MCF 10A (cell line): ENCODE results near the gene OLIG2. TPM values are rescaled to one million over a fixed set of nuclear protein-coding genes. Genes with fewer than 3 reads are reported as not detected.

Experiments
- BruUV-seq: library from RNA; stranded (reverse); fragments of 400-500 nt; replicated peaks from 2 replicates; lab custom pipeline; 2021; lab: Mats Ljungman, UMichigan
- CTCF ChIA-PET: fragments of 300-600 bp; sonication (Branson Sonifier 250); formaldehyde crosslinking; extraction: SDS; loops from one replicate; lab custom pipeline; 2021; ENCODE audit warnings: antibody characterized with exemption, inconsistent platforms; lab: Yijun Ruan, JAX
- POLR2A ChIA-PET: fragments of 300-600, 350-650 bp; sonication (Branson Sonifier 250); formaldehyde crosslinking; extraction: SDS; loops from one replicate; lab custom pipeline; 2020; ENCODE audit warnings: antibody characterized with exemption, inconsistent platforms; lab: Yijun Ruan, JAX
- DNase-seq: peaks from one replicate; pipeline ENCODE4 v3.0.0-alpha.2; 2018; ENCODE audit not compliant: unreplicated experiment
- H3K27ac Mint-ChIP-seq: one replicate; pipeline ENCODE4 v1.8.0; 2022; ENCODE audit warnings: mild to moderate bottlenecking, low read depth, mixed read lengths; ENCODE audit not compliant: unreplicated experiment
- H3K27me3 Mint-ChIP-seq: one replicate; pipeline ENCODE4 v1.8.0; 2022; ENCODE audit warnings: mixed read lengths; ENCODE audit not compliant: insufficient read depth, unreplicated experiment
- H3K36me3 Mint-ChIP-seq: one replicate; pipeline ENCODE4 v1.8.0; 2022; ENCODE audit warnings: mild to moderate bottlenecking, moderate library complexity, mixed read lengths; ENCODE audit not compliant: insufficient read depth, unreplicated experiment
- H3K4me1 Mint-ChIP-seq: one replicate; pipeline ENCODE4 v1.8.0; 2022; ENCODE audit warnings: mixed read lengths; ENCODE audit not compliant: insufficient read depth, unreplicated experiment
- H3K4me3 Mint-ChIP-seq: one replicate; pipeline ENCODE4 v1.8.0; 2022; ENCODE audit warnings: mild to moderate bottlenecking, moderate library complexity, mixed read lengths; ENCODE audit not compliant: unreplicated experiment
- H3K9me3 Mint-ChIP-seq: one replicate; pipeline ENCODE4 v1.8.0; 2022; ENCODE audit warnings: mixed read lengths; ENCODE audit not compliant: unreplicated experiment
- intact Hi-C: fragments of 100-400 bp; cut with micrococcal nuclease; formaldehyde crosslinking; loops from 2 replicates; pipeline ENCODE4 v1.14.1; 2022
- total RNA-seq: library from RNA; stranded (reverse); gene quantifications from 2 replicates; pipeline ENCODE4 v1.2.3, GENCODE V29; 2022
- TF ChIP-seq, protein P1 (sequence below): fragments of 200-600 bp; IDR thresholded peaks from one replicate; pipeline ENCODE4 v1.8.0; 2022; ENCODE audit warnings: antibody characterized with exemption, mild to moderate bottlenecking; ENCODE audit not compliant: unreplicated experiment

OLIG2 gene
- total RNA-seq, 1 experiment from 2014 or later: not detected

DNA sequence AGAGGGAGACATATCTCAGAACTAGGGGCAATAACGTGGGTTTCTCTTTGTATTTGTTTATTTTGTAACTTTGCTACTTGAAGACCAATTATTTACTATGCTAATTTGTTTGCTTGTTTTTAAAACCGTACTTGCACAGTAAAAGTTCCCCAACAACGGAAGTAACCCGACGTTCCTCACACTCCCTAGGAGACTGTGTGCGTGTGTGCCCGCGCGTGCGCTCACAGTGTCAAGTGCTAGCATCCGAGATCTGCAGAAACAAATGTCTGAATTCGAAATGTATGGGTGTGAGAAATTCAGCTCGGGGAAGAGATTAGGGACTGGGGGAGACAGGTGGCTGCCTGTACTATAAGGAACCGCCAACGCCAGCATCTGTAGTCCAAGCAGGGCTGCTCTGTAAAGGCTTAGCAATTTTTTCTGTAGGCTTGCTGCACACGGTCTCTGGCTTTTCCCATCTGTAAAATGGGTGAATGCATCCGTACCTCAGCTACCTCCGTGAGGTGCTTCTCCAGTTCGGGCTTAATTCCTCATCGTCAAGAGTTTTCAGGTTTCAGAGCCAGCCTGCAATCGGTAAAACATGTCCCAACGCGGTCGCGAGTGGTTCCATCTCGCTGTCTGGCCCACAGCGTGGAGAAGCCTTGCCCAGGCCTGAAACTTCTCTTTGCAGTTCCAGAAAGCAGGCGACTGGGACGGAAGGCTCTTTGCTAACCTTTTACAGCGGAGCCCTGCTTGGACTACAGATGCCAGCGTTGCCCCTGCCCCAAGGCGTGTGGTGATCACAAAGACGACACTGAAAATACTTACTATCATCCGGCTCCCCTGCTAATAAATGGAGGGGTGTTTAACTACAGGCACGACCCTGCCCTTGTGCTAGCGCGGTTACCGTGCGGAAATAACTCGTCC lies 1.3 kb upstream of the OLIG2 start:
- DNase-seq: no peak
- intact Hi-C loops: no loop called here
- H3K36me3 Mint-ChIP-seq: peaks cover 4% of the 10 kb centered on the region
- H3K4me3 Mint-ChIP-seq: no peak overlapping the region
- CTCF ChIA-PET: interaction anchor here (0.6 to 0.7 kb wide), 2 partner anchors 54 to 104 kb away, joined by 3 read pairs; no protein-coding TSS in a partner anchor
- H3K27ac Mint-ChIP-seq: no peak overlapping the region
- POLR2A ChIA-PET: no interaction called here
- BruUV-seq: no TSS peak
- no peaks in the 10 kb centered on the region for H3K9me3 Mint-ChIP-seq
- TF ChIP-seq, protein P1, sequence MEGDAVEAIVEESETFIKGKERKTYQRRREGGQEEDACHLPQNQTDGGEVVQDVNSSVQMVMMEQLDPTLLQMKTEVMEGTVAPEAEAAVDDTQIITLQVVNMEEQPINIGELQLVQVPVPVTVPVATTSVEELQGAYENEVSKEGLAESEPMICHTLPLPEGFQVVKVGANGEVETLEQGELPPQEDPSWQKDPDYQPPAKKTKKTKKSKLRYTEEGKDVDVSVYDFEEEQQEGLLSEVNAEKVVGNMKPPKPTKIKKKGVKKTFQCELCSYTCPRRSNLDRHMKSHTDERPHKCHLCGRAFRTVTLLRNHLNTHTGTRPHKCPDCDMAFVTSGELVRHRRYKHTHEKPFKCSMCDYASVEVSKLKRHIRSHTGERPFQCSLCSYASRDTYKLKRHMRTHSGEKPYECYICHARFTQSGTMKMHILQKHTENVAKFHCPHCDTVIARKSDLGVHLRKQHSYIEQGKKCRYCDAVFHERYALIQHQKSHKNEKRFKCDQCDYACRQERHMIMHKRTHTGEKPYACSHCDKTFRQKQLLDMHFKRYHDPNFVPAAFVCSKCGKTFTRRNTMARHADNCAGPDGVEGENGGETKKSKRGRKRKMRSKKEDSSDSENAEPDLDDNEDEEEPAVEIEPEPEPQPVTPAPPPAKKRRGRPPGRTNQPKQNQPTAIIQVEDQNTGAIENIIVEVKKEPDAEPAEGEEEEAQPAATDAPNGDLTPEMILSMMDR: no peak
- H3K4me1 Mint-ChIP-seq: peaks cover 7% of the 10 kb centered on the region
- peaks cover 92% of the 10 kb centered on the region for H3K27me3 Mint-ChIP-seq

DNA sequence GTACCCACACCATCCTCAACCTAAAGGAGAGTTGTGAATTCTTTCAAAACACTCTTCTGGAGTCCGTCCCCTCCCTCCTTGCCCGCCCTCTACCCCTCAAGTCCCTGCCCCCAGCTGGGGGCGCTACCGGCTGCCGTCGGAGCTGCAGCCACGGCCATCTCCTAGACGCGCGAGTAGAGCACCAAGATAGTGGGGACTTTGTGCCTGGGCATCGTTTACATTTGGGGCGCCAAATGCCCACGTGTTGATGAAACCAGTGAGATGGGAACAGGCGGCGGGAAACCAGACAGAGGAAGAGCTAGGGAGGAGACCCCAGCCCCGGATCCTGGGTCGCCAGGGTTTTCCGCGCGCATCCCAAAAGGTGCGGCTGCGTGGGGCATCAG lies 638 bp upstream of the OLIG2 start:
- H3K4me3 Mint-ChIP-seq: no peak overlapping the region
- peaks cover 6% of the 10 kb centered on the region for H3K4me1 Mint-ChIP-seq
- no peaks in the 10 kb centered on the region for H3K9me3 Mint-ChIP-seq
- intact Hi-C loops: no loop called here
- ChIA-PET CTCF (no interaction called here), POLR2A (no interaction called here)
- H3K27me3 Mint-ChIP-seq: peaks cover 92% of the 10 kb centered on the region
- H3K27ac Mint-ChIP-seq: no peak overlapping the region
- no TSS peak for BruUV-seq
- DNase-seq: no peak
- TF ChIP-seq, protein P1: no peak
- peaks cover 4% of the 10 kb centered on the region for H3K36me3 Mint-ChIP-seq

DNA sequence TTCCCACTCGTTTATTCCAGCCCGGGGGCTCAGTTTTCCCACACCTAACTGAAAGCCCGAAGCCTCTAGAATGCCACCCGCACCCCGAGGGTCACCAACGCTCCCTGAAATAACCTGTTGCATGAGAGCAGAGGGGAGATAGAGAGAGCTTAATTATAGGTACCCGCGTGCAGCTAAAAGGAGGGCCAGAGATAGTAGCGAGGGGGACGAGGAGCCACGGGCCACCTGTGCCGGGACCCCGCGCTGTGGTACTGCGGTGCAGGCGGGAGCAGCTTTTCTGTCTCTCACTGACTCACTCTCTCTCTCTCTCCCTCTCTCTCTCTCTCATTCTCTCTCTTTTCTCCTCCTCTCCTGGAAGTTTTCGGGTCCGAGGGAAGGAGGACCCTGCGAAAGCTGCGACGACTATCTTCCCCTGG lies 716 bp downstream of the OLIG2 start:
- Mint-ChIP-seq H3K9me3 (no peaks in the 10 kb centered on the region), H3K4me3 (no peak overlapping the region), H3K36me3 (peaks cover 4% of the 10 kb centered on the region), H3K27ac (no peak overlapping the region), H3K4me1 (peaks cover 6% of the 10 kb centered on the region), H3K27me3 (peaks cover 94% of the 10 kb centered on the region)
- intact Hi-C loops: no loop called here
- TF ChIP-seq, protein P1: no peak
- DNase-seq: no peak
- POLR2A ChIA-PET: no interaction called here
- CTCF ChIA-PET: interaction anchor here (0.6 kb wide), 1 partner anchor 34 kb away, joined by 3 read pairs; no protein-coding TSS in a partner anchor
- no TSS peak for BruUV-seq

DNA sequence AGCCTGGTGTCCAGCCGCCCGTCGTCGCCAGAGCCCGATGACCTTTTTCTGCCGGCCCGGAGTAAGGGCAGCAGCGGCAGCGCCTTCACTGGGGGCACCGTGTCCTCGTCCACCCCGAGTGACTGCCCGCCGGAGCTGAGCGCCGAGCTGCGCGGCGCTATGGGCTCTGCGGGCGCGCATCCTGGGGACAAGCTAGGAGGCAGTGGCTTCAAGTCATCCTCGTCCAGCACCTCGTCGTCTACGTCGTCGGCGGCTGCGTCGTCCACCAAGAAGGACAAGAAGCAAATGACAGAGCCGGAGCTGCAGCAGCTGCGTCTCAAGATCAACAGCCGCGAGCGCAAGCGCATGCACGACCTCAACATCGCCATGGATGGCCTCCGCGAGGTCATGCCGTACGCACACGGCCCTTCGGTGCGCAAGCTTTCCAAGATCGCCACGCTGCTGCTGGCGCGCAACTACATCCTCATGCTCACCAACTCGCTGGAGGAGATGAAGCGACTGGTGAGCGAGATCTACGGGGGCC lies 1.2 kb downstream of the OLIG2 start:
- CTCF ChIA-PET: interaction anchor here (0.6 kb wide), 1 partner anchor 33 kb away, joined by 3 read pairs; no protein-coding TSS in a partner anchor
- BruUV-seq: no TSS peak
- Mint-ChIP-seq H3K27me3 (peaks cover 94% of the 10 kb centered on the region), H3K4me3 (no peak overlapping the region), H3K4me1 (peaks cover 6% of the 10 kb centered on the region), H3K9me3 (no peaks in the 10 kb centered on the region), H3K27ac (no peak overlapping the region), H3K36me3 (peaks cover 4% of the 10 kb centered on the region)
- DNase-seq: no peak
- POLR2A ChIA-PET: no interaction called here
- intact Hi-C loops: no loop called here
- TF ChIP-seq, protein P1: no peak
